NCI-H345 (cell line): ENCODE measurements around the gene LPAR2.
"Not testable (repeated sequence)": the region's sequence is repeated elsewhere in the genome, so short reads cannot be mapped to it uniquely, and the experiment has no call there.

Experiments
- DNase-seq: peaks from one replicate; lab custom pipeline; 2025; lab: John Stamatoyannopoulos, UW

Gene LPAR2

DNA sequence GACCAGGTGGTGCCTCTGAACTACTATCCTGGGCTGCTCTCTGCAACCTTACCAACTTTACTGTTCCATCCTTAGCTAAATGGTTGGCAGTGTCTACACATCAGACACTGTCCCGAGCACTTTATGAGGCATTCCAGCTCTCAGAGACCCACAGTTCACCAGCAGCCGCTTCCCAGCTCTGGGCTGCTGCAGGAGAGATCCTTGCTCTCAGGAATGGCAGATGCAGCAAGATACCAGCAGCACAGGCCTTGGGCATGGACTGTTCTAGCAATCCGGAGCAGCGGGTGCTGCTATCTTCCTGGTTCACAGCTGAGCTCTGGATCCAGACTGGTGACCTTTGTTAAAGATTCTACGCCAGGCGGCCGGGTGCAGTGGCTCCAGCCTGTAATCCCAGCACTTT is 3.3 kb upstream of the LPAR2 start:
- no peak for DNase-seq

DNA sequence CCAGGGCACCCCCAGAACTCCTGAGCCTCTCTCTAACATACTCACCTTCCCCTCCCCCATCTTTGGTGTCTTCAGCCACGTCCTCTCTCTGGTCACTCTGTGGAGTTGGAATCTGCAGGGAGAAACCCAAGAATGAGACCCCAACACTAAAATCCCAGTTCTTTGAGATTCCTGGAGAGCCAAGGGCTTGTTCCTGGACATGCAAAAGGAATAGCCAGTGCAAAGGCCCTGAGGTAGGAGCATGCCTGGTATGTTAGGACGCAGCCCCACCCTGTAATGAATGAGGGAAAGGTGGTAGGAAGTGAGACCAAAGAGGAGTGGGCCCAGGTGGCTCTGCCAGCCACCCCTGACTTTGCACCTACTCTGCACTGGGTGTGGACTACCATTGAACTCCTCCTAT is 2.4 kb upstream of the LPAR2 start:
- DNase-seq: no peak

DNA sequence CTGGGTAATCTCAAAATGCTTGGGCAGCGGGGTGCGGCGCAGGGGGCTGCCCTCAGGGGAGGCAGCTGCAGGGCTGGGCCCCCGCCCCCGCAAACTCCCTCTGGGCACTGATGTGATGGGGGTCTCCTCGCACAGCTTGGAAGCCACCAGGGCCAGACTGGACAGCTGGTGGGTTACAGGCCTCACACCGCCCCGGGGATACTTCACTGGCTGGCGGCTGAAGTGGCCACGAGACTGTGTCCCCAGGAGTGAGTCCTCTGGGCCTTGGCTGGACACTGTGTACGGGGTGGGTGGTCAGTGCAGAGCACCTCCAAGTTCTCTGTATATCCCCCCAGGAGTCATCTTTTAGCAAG is 2.0 kb upstream of the LPAR2 start:
- DNase-seq: no peak

DNA sequence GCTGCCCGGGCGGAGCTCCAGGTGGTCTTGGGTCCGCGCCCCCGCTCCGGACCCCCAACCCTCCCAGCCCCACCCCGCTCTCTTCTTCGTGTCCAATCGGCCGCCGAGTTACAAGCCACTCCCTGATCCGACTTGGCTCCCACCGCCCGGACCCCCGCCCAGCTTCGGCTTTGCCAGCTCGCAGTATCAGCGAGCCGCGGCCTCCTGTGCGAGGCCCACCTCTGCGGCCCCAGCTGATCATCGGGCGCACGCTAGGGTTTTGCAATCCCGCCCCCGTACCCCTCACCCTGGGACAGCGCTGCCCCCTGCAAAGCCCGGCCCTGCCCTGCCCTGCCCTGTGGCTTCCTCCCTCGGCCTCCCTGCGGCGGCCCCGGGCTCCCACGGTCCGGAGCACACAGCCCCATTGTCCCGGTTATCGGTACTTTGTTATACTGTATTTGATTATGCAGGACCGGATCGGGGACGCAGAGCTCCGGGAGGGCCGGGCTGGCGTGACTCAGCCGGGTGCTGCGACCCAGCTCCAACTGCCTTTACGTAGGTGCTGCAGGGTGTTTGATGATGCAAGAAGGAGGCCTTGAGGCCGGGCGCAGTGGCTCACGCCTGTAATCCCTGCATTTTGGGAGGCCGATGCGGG is 598 bp upstream of the LPAR2 start:
- peak; percentile 70 for DNase-seq

DNA sequence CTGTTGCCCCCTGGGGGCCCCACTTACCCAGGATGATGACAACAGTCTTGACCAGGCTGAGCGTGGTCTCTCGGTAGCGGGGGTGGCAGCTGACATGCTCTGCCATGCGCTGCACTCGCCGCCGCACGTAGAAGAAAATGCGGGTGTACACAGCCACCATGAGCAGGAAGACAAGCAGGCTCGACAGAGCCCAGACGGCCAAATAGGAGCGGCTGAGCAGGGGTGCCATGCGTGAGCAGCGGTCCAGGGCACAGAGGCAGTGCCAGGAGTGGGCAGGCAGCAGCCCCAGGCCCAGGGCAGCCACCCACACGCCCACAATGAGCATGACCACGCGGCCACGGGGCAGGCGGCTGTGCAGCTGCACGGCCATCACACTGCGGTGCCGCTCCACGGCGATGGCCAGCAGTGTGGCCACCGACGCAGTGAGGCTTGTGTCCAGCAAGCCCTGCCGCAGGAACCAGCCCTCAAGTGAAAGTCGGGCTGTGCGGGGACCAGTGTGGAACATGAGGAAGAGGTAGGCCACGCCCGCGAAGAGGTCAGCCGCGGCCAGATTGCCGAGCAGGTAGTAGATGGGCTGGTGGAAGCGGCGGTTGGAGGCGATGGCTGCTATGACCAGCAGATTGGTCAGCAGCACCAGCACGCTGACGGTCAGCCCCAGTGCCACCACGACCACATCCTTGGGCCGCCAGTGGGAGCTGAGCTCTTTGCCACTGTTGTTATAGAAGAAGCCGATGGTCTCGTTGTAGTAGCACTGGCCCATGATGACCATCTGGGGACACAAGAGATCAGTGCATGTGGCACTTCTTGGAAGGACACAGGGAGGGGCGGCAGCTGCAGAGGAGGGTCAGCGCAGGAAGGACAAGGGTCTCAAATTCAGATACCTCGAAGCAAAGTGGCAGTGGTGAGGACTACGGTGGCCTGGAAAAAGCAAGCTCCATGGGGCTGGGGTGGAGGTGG is 1.2 kb downstream of the LPAR2 start:
- no peak for DNase-seq

DNA sequence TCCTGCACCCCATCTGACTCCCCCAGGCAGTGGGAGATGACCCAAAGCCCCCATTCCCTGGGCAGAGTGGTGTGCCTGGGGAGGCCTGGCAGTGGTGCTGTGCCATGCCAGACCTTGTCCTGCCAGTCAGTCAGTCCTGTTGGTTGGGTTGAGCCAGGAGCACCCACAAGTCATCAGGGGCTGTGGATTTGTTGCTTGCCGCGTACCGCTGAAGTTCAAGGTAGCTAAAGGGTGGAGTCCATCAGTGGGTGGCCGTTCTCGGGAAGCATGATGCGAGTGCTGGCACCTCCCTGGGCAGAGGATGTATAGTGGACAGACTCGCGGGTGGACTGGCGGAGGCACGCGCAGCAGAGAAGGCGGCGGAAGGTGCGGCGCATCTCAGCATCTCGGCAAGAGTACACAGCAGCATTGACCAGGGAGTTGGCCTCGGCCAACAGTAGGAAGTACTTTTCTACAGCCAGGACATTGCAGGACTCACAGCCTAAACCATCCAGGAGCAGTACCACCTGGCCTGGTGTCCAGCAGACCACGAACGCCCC is 3.9 kb downstream of the LPAR2 start:
- DNase-seq: no peak

DNA sequence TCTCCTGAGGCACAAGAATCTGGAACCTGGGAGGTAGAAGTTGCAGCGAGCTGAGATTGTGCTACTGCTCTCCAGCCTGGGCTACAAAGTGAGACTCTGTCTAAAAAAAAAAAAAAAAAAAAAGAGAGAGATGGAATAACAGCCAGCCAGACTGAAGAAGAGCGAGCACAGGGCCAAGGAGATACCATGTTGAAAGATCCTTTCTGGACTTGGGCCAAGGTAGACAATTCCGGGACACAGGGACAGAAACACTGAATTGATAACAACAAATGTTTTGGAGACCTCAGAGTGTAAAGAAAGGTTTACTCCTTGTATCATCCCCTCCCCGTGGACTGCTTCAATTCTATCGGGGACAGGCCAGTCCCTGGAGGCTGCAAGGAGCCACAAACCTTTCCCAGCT is 4.6 kb downstream of the LPAR2 start:
- no peak for DNase-seq

DNA sequence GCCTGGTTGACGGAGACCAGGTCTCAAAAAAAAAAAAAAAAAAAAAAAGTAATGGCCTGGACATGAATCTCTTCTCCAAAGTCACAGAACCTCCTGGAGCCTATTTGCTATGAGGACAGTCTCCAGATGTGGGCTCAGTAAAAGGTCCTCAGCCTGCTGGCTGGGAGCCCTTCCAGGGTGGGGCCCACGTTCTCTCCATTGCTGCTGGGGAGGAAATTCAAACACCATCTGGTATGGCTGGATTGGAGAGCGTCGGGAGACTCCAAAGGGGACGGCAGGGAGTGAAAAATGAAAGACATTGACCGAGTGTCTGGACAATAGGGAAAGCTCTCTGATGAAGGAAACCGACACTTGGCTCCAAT is 8.2 kb downstream of the LPAR2 start:
- no peak for DNase-seq

DNA sequence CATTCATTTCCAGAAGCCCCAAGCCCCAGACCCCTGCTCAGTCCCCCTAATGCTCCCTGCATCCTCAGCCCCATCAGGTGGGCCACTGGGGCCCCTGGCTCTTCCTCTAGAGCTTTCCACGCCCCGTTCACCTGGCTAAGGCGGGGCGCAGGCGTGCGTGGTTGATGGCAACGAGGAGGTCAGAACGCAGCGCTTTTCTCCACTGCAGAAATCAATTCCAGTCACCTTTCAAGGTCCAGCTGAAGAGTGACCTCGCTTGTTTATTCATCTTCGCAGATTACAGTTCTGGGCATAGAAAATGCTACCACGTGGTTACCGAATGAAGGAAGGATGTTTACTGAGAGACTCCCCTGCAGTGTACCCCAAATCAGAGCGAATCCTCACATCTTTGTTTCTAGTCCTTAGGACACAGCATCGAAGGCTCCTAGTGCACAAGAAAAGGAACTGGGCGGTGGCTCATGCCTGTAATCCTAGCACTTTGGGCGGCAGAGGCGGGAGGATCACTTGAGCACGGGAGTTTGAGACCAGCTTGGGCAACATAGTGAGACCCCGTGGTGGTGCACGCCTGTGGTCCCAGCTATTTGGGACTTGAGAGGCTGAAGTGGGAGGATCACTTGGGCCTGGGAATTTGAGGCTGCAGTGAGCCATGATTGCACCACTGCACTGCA is 8.7 kb downstream of the LPAR2 start:
- no peak for DNase-seq

DNA sequence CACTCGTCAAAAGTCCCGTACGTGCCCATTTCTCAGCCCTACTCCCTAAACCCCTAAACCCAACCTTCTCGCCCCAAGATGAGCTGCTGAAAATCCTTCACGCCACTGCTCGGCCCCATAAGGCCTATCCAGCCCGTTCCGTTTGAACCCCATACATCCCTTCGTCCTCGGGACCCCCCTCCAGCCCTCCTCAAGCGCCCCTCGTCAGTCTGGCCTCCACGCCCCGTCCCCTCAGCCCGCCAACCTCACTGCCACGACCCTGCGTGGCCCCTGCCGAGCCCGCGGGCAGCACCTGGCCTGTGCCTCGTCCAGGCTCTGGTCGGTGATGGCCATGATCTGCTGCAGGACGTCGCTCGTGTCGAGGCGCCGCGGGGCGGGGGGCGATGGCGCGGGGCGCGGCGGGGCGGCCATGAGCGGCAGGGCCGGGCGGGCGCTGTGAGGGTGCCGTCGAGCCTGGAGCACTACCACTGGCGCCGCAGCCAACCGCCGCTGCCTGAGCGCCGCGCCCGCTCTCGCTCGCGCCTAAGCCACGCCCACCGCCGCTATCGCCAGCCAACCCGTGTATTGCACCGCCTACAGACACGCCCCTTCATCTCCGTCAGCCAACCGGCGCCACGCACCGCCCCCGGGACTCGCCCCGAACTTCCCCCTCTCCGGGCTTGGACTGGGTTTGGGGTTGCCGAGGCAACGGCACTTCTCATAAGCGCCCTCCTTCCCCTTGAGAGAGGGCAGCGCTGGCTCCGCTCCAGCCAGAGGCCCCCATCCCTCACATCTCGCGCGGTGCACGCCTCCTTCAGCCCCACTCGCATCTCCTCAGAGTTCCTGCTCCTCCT is 9.6 kb downstream of the LPAR2 start, which contains the start of gene PBX4:
Gene PBX4, minus strand, starts transcription at position 469 of the 833 bp plus-strand sequence. Its CDS starts 58 bp downstream, at position 411.
- DNase-seq: peak; percentile 95

DNA sequence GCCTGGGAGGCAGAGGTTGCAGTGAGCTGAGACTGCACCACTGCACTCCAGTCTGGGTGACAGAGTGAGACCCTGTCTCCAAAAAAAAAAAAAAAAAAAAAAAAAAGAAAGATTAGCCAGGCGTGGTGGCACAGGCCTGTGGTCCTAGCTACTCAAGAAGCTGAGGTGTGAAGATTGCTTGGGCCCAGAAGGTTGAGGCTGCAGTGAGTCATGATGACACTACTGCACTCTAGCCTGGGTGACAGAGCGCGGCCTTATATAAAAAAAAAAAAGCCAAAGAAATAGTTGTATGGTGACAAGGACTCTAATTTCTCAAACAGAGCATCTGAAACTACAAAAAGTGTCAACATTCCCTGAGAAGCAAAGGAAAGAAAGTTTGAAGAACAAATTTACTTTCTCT is 12.9 kb downstream of the LPAR2 start:
- no peak for DNase-seq

DNA sequence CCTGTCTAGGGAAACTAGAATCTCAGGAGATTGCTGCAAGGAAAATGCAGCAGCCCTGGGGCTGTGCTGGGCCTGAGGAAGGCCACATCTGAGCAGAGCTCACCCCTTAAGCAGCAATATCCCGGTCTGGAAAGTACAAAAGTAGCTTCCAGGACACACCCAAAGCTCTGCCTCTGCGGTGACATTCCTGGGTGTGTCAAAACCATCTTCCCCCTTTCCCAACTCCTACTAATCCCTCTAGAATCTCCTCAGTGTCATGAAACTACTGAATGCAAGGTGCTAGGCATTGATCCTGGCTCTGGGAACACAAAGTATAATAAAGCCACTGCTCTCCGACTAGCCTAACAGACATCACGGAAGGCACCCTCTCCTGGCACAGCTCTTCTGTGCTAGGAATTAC is 14.5 kb downstream of the LPAR2 start:
- DNase-seq: no peak

DNA sequence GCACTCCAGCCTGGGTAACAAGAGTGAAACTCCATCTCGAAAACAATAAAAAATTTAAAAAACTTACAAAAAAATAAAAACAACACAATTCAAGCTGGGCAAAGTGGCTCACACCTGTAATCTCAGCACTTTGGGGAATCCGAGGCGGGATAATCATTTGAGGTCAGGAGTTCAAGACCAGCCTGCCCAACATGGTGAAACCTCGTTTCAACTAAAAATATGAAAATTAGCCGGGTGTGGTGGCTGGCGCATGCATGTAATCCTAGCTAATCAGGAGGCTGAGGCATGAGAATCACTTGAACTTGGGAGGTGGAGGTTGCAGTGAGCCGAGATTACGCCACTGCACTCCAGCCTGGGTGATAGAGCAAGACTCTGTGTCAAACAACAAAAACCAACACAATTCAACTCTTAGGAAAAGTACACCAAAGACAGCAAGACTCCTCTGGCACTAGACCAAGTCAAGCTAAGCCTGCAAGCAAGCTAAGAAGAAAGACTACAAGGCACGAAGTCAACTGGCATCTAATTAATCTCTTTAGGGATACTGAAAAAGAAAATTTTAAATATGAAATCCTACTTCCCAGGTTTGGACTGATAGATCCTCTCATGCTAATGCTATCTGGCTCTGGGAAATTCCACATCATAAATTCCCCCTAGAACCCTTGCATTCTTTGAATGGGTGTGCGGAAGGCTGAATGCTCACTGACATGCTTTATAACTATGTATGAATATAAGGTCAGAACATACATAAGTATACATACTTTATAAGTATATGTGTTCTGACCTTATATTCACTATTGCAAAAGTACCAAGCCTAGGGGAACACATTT is 17.4 kb downstream of the LPAR2 start:
- no peak for DNase-seq

DNA sequence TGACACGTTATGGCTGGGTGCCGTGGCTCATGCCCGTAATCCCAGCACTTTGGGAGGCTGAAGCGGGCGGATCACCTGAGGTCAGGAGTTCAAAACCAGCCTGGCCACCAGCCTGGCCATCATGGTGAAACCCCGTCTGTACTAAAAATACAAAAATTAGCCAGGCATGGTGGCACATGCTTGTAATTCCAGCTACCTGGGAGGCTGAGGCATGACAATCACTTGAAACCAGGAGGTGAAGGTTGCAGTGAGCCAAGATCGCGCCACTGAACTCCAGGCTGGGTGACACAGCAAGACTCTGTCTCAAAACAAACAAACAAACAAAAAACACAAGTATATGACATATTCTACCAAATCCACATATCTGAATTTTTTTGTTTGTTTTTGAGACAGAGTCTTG is 21.3 kb downstream of the LPAR2 start:
- not testable (repeated sequence) for DNase-seq

DNA sequence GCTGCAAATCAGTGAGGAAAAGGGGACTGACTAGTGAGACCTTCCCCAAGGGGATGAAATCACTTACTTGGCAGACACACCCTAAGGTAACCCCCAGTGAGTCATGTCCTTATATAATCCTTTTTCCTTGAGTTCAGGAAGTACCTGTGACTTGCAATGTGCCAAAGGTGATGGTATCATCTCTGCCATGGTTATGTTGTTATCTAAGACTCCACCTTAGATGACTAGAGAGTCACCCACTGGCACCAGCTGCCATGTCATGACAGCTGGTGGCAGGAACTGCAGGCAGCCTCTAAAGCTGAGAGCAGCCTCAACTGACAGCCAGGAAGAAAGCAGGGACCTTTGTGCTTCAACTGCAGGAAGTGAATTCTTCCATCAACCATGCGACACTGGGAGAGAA is 22.0 kb downstream of the LPAR2 start:
- no peak for DNase-seq

DNA sequence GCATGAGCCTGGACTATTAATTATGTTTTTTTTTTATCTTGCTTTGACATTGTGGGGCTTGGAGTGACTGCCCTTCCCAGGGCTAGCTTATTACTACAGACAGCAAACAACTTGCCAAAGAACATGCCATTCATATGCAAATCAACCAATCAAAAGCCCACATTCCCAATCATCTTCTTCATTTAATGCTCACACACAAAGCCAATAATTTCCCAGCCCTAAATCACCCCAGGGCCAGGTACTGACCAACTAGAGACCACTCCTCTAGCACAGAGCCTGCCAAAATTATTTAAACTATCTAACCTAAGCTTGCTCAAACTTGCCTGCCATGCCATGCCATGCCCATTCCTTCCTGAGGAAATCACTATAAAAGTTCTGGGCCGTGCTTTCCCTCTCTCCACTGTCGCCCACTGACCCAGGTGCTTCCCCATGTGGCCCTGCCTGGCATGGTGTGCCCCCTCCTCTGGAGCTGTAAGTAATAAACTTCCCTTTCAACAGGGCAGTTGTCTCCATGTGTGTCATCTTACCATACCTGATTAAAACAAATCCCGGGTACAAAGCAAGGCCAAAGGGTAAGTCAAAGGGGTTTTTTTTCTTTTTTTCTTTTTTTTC is 25.2 kb downstream of the LPAR2 start:
- no peak for DNase-seq

DNA sequence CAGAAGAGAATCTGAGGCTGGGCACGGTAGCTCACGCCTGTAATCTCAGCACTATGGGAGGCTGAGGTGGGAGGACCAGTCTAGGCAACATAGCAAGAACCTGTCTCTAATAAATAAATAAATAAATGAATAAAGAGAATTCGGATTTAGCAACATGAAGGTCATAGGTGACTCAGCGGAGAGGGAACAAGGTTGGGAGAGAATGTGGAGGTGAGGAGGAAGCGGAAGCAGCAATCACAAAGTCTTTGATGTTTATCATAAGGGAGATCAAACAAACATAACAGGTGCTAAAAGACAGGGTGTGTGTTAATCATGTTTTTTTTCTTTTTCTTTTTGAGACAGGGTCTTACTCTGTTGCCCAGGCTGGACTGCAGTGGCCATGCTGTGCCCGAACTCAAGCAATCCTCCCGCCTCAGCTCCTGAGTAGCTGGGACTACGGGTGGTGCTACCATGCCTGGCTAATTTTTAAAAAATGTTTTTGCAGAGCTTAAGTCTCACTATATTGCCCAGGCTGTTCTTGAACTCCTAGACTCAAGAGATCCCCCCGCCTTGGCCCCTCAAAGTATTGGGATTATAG is 25.8 kb downstream of the LPAR2 start:
- DNase-seq: no peak

DNA sequence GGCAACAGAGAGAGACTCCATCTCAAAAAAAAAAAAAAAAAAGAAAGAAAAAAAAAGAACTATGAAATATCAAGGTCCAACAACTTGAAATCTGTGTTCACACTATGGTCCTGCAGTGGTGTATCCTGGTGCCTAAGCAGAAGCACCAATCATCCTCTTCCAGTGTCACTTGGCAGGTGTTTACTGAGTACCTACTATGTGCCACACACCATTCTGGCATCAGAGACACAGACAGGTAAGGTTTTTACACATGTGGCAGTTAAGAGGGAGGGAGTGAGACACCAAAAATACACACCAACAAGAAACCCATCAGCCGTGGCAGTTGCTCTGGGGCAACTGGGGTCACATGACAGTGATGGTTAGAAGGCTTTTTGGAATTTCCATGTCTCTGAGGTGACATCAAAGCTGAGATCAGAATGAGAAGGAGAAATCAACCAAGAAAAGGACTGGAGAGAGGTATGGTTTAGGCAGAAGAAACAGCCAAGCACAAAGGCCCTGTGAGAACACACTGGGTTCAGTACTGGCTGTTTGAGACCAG is 27.2 kb downstream of the LPAR2 start:
- DNase-seq: no peak

DNA sequence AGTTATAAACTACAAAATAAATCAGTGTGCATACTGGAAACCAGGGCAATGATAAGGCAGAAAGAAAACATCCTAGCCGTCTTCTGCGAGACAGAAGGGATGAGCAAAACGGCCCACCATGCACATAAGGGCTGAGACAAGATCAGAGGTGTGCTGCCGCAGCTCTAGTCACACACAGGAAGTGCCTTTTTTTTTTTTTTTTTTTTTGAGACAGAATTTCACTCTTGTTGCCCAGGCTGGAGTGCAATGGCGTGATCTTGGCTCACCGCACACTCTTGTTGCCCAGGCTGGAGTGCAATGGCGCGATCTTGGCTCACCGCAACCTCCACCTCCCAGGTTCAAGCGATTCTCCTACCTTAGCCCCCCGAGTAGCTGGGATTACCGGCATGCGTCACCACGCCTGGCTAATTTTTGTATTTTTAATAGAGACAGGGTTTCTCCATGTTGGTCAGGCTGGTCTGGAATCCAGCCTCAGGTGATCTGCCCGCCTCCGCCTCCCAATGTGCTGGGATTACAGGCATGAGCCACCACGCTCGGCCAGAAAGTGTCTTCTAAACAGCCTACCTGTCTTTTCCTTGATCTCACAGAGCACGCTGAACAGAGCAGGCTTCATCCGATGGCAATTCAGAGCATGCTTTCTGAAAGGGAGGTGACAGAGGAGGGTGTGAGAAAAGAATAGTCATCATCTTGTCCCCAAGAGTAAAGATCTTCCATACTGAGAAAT is 29.1 kb downstream of the LPAR2 start:
- not testable (repeated sequence) for DNase-seq
